B cell (primary cell): ENCODE data around the gene ZNF483.

Experiments used
- EZH2 ChIP-seq: IDR thresholded peaks from 2 replicates; pipeline ENCODE4 v1.6.1; 2012; ENCODE audit warnings: borderline replicate concordance, low read depth, mild to moderate bottlenecking, moderate library complexity, low read length; ENCODE audit not compliant: insufficient read depth, poor library complexity, severe bottlenecking
- TF ChIP-seq, protein P1 (sequence below): fragments of 200-600 bp; IDR thresholded peaks from one replicate; pipeline ENCODE4 v1.8.0; 2022; ENCODE audit warnings: antibody characterized with exemption, mild to moderate bottlenecking

DNA sequence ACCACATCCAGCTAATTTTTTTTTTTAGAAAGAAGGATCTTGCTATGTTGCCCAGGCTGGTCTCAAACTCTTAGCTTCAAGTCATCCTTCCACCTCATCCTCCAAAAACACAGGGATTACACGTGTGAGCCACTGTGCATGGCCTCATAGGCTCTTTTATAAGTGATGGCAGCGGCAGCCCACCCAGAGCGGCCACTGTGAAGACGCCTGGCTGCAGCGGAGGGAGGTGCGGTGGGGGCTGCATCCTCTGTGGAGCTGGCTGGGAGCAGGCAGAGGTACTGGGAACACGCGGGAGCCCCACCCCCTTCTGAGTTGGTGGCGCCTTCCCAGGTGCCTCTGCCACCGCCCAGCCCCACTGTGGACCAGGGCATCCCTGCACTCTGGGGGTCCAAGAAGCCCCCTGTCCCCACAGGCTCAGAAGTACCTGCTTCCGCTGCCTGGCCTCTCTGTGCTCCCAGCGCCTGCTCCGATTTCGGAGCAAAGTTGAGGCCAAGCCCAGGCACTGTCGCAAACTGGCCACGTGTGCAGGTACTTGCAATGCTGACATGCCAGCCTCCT, 23.9 kb upstream of the ZNF483 start:
- TF ChIP-seq, protein P1, sequence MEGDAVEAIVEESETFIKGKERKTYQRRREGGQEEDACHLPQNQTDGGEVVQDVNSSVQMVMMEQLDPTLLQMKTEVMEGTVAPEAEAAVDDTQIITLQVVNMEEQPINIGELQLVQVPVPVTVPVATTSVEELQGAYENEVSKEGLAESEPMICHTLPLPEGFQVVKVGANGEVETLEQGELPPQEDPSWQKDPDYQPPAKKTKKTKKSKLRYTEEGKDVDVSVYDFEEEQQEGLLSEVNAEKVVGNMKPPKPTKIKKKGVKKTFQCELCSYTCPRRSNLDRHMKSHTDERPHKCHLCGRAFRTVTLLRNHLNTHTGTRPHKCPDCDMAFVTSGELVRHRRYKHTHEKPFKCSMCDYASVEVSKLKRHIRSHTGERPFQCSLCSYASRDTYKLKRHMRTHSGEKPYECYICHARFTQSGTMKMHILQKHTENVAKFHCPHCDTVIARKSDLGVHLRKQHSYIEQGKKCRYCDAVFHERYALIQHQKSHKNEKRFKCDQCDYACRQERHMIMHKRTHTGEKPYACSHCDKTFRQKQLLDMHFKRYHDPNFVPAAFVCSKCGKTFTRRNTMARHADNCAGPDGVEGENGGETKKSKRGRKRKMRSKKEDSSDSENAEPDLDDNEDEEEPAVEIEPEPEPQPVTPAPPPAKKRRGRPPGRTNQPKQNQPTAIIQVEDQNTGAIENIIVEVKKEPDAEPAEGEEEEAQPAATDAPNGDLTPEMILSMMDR = no peak
- TF ChIP-seq EZH2 = no peak
